Measurements from ENCODE around the gene IVNS1ABP. TPM values are rescaled to one million over a fixed set of nuclear protein-coding genes. Genes with fewer than 3 reads are reported as not detected.

Gene IVNS1ABP
- total and polyA plus RNA-seq, 2 of the 13 experiments (the other 11 are each of a cell fraction or from before 2014, with no cell fraction given): 49.1 to 51.7 TPM

GRCh38 chr1:185311589-185312225 is 5.3 kb downstream of the IVNS1ABP start:
- peaks cover 45% of the 10 kb centered on the region for H3K4me1 ChIP-seq (ENCODE audit: insufficient read depth, low read length)
- FAIRE-seq (no peak), ATAC-seq (peak; percentile 47), DNase-seq (ENCODE audit: low spot score) (peak; percentile 10)
- no peak overlapping the region for H2AFZ ChIP-seq (ENCODE audit: low read length)
- peaks cover 12 to 23% of the 10 kb centered on the region in 2 experiments for H3K36me3 ChIP-seq (replicated peaks in 1 of 2; ENCODE audit: control insufficient read depth in 1 of 2, insufficient read depth in 2 of 2, low read length in 2 of 2)
- H3K9me3 ChIP-seq (ENCODE audit: low read length): no peaks in the 10 kb centered on the region
- intact Hi-C loops (cut with micrococcal nuclease; ENCODE audit: unreplicated experiment): no loop called here
- H3K27me3 ChIP-seq (ENCODE audit: control insufficient read depth in 1 of 2, insufficient read depth in 2 of 2, low read length in 2 of 2): no peaks in the 10 kb centered on the region
- peaks cover 63% of the 10 kb centered on the region for H3K79me2 ChIP-seq (ENCODE audit: insufficient read depth, low read length)
- peaks cover 40% of the 10 kb centered on the region for H4K20me1 ChIP-seq (ENCODE audit: insufficient read depth, low read length)
- ChIA-PET CTCF (ENCODE audit: low intra/inter-chr PET ratio, low total read pairs) (no interaction called here), POLR2A (no interaction called here)
- peak overlapping the region; percentile 37 for H3K27ac ChIP-seq (ENCODE audit: extremely low read length, insufficient read depth, low read length)
- BruUV-seq (replicated peaks): no TSS peak
- H3K4me3 ChIP-seq (replicated peaks in 1 of 3; ENCODE audit: insufficient read depth in 1 of 3, low read depth in 2 of 3, low read length in 3 of 3): peak overlapping the region in 1 of 3 experiments; percentile 19; a peak in 1 of 6 replicates
- no peak overlapping the region for H3K9ac ChIP-seq (ENCODE audit: insufficient read depth, low read depth, low read length)
- H3K4me2 ChIP-seq (ENCODE audit: low read depth, low read length): peak overlapping the region; percentile 77
- in situ Hi-C loops (cut with HindIII; ENCODE audit: extremely low pct_ligation_motif_present, low pct_unique_long_range_greater_than_20kb): loop anchor here (10.0 kb wide), 1 partner anchor 373 kb away; no protein-coding TSS in a partner anchor
- TF ChIP-seq ZNF331 (CRISPR knock-in tag; IDR thresholded peaks at IDR 0.05) (no peak), RXRB (CRISPR knock-in tag; IDR thresholded peaks at IDR 0.05; ENCODE audit: borderline replicate concordance) (peak; percentile 24; the same call in 1 of the 2 replicates), ZBTB20 (CRISPR knock-in tag; IDR thresholded peaks at IDR 0.05; ENCODE audit: borderline replicate concordance, low read depth) (no peak), NPAS2 (CRISPR knock-in tag; IDR thresholded peaks at IDR 0.05; ENCODE audit: borderline replicate concordance) (no peak), DZIP1 (CRISPR knock-in tag; IDR thresholded peaks at IDR 0.05) (no peak), CHCHD3 (CRISPR knock-in tag; IDR thresholded peaks at IDR 0.05) (no peak), REL (CRISPR knock-in tag; conservative IDR thresholded peaks at IDR 0.05) (no peak), MEIS2 (CRISPR knock-in tag; IDR thresholded peaks at IDR 0.05) (no peak), ZSCAN30 (CRISPR knock-in tag; IDR thresholded peaks at IDR 0.05) (no peak), MXD4 (CRISPR knock-in tag; IDR thresholded peaks at IDR 0.05) (no peak), ZNF512B (CRISPR knock-in tag; IDR thresholded peaks at IDR 0.05; ENCODE audit: borderline replicate concordance) (no peak), PAWR (CRISPR knock-in tag; IDR thresholded peaks at IDR 0.05; ENCODE audit: borderline replicate concordance) (no peak), HNF4A (CRISPR knock-in tag; IDR thresholded peaks at IDR 0.05) (peak; percentile 55; the same call in 1 of the 2 replicates), ZNF576 (CRISPR knock-in tag; IDR thresholded peaks at IDR 0.05) (no peak), CSRNP1 (CRISPR knock-in tag; IDR thresholded peaks at IDR 0.05) (no peak), IRF2 (CRISPR knock-in tag; IDR thresholded peaks at IDR 0.05) (no peak), ZNF367 (CRISPR knock-in tag; IDR thresholded peaks at IDR 0.05; ENCODE audit: borderline replicate concordance) (no peak), HMG20A (CRISPR knock-in tag; IDR thresholded peaks at IDR 0.05; ENCODE audit: borderline replicate concordance) (no peak)

Measured in HepG2 (cell line).